ENCODE results near the gene ALB.

ALB gene

GRCh38 chr4:73396304-73396703 lies 7.8 kb upstream of the ALB start:
- no peak overlapping the region for H3K4me3 ChIP-seq (replicated peaks; ENCODE audit: low read depth, low read length)
- DNase-seq (ENCODE audit: extremely low read depth, low read depth) = no peak

GRCh38 chr4:73396993-73397972 lies 6.8 kb upstream of the ALB start:
- DNase-seq (ENCODE audit: extremely low read depth, low read depth) = no peak
- TF ChIP-seq CTCF (IDR thresholded peaks at IDR 0.05; ENCODE audit: low read depth, low read length, missing control alignments) = no peak
- no peak overlapping the region for H3K4me3 ChIP-seq (replicated peaks; ENCODE audit: low read depth, low read length)

More at GRCh38 chr4:73396304-73396703, 7.8 kb upstream of the ALB start:
- no peak for TF ChIP-seq CTCF (IDR thresholded peaks at IDR 0.05; ENCODE audit: low read depth, low read length, missing control alignments)

GRCh38 chr4:73401412-73401811 lies 2.7 kb upstream of the ALB start:
- H3K4me3 ChIP-seq (replicated peaks; ENCODE audit: low read depth, low read length) = no peak overlapping the region
- TF ChIP-seq CTCF (IDR thresholded peaks at IDR 0.05; ENCODE audit: low read depth, low read length, missing control alignments) = no peak
- no peak for DNase-seq (ENCODE audit: extremely low read depth, low read depth)

- DNase-seq (ENCODE audit: extremely low read depth, low read depth) = no peak
- no peak for TF ChIP-seq CTCF (IDR thresholded peaks at IDR 0.05; ENCODE audit: low read depth, low read length, missing control alignments)
- no peak overlapping the region for H3K4me3 ChIP-seq (replicated peaks; ENCODE audit: low read depth, low read length)
Observed at GRCh38 chr4:73404457-73404856, 370 bp downstream of the ALB start.

- H3K4me3 ChIP-seq (replicated peaks; ENCODE audit: low read depth, low read length) = no peak overlapping the region
- TF ChIP-seq CTCF (IDR thresholded peaks at IDR 0.05; ENCODE audit: low read depth, low read length, missing control alignments) = no peak
- DNase-seq (ENCODE audit: extremely low read depth, low read depth) = no peak
Observed at GRCh38 chr4:73405138-73405537, 1.1 kb downstream of the ALB start.

GRCh38 chr4:73406548-73406875 lies 2.4 kb downstream of the ALB start:
- no peak overlapping the region for H3K4me3 ChIP-seq (replicated peaks; ENCODE audit: low read depth, low read length)
- no peak for TF ChIP-seq CTCF (IDR thresholded peaks at IDR 0.05; ENCODE audit: low read depth, low read length, missing control alignments)
- DNase-seq (ENCODE audit: extremely low read depth, low read depth) = no peak

Measured in HFF-Myc (cell line).